ENCODE results near the gene SEMA3C. TPM values are rescaled to one million over a fixed set of nuclear protein-coding genes. Genes with fewer than 3 reads are reported as not detected.

SEMA3C gene
- total RNA-seq, 1 experiment from 2014 or later = 12.2 TPM

DNA sequence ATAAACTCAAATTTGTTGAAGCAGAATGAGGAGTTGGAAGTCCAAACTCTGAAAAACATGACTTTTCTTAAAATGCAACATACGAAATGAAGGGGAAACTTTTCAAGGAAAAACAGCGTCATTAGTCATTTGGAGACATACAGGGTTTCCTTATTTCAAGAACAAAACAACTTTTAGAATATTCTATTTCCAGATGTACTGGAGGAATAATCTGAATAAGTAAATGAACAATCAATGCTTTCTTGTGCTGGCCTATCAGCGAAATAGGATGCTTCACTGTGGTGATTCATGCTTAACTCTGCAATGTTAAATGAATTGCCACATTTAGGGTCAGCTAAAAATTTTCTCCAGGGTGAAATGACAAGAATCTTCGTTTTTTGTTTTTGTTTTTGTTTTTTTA lies 114.3 kb downstream of the SEMA3C start:
- no peak for DNase-seq (ENCODE audit: low spot score)
- in situ Hi-C loops (cut with HindIII; ENCODE audit: low sequenced_read_pairs) = no loop called here

DNA sequence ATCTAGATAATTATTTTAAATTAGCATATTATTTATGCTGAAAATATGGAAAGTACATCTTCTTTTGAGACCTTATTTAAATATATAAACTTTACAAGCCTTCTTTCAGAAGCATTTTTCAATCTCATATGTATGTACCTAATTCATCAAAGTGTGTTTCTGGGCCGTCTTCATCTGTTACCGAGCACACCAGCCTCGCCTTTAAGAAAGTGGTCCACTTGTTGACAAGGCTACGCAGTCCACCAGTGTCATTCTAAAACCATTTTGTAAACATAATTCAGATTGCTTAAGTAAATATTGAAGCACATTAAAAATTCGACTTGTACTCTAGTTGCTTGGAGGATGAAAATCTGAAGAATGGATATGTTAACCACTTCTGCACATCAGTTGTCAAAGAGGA lies 116.3 kb downstream of the SEMA3C start:
- in situ Hi-C loops (cut with HindIII; ENCODE audit: low sequenced_read_pairs) = no loop called here

DNA sequence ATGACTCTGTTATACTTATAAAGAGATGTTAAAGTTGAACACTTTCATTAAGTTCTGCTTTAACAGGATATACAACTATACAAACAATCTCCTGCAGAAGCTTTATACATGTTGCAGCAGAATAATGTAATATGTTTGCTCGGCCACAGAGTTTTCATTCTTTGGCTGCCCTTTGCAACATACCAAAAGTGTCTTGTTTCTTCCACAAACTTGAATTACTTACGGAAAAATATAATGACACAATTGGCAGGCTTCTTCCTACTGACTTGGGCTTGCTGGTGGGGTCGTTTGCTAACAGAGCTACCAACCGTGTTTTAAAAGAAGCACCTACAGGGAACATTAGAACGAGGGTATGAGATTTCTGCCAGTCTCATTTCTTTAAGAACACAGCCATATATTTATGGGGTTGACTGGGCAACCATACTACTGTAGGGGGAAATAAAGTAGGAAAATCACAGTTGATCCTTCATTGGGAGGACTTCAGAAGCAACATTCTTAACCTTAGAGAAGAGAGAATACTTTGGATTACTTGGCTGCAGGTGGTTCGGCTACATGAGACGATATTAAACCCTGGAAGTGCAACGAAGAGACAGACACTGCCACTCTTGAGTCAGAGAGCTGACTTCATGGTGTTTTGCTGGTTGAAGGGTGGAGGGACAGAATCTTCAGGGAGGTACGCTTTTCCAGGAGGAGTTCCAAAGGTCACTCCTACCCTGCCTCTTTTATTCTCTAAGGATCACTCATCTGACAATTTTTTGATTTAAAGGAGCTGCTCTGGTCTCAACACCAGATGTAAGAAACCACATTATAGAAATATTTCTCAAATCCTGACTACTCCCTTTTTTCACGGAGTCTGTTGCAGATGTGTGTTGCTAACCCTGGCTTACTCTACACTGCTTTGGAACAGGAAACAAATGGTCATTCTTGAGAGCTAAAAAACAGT lies 123.9 kb downstream of the SEMA3C start:
- no peak for DNase-seq (ENCODE audit: low spot score)
- in situ Hi-C loops (cut with HindIII; ENCODE audit: low sequenced_read_pairs) = no loop called here

More for the DNA sequence above, 116.3 kb downstream of the SEMA3C start:
- DNase-seq (ENCODE audit: low spot score) = no peak

DNA sequence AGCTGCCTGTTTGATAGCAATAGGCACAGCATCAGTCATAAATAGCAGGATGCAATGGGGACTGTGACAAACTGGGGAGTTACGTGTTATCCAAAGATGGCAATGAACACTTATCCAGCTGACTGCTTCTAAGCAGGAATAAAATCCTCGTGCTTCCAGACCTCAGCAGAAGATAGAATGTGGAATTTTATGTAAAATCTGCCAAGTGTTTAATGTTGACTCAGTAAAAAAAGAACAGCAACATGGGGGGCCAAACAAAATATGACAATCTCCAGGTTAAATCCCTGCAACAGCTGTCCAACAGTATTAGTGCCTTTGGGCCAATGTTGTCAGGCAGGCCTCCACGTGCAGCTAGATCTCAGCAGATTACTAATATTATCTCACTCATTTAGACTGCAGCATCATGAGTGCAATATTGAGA lies 127.3 kb downstream of the SEMA3C start:
- in situ Hi-C loops (cut with HindIII; ENCODE audit: low sequenced_read_pairs) = no loop called here
- DNase-seq (ENCODE audit: low spot score) = no peak

DNA sequence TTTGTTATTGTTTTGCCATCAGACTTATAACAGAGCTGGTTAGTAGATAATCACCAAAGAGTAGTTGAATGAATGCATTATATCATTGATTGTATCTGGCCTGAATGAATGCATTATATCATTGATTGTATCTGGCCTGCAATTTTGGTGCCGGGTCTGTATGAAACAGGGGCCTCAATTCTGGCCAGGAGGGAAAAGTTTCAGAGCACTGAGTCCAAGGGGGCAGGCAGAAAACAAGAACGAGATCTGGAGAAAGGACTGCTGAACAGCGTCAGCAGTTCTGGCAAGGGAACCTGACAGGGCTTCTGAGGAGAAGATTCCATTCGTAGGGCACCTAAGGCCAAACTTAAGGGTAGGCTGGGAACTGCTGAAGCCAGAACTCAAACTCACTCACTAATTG lies 128.0 kb downstream of the SEMA3C start:
- in situ Hi-C loops (cut with HindIII; ENCODE audit: low sequenced_read_pairs) = no loop called here
- DNase-seq (ENCODE audit: low spot score) = no peak

DNA sequence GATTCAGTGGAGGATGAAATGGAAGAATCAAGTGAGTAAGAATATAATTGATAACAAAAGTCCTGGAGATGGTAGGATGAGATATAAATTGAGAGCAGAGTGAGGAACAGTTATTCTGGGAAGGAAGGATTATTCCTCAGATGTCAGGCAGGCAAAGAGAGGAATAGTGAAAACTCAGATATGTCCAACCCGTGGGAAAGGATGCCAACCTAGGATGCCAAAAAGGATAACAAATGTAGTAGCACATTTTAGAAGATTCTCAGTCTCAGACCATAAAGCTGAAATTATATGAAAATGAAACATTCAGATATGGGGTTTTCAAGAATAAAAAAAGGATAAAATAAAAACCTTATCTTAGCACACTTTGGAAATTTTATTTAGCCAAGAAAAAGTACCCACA lies 131.1 kb downstream of the SEMA3C start:
- in situ Hi-C loops (cut with HindIII; ENCODE audit: low sequenced_read_pairs) = no loop called here
- DNase-seq (ENCODE audit: low spot score) = no peak

DNA sequence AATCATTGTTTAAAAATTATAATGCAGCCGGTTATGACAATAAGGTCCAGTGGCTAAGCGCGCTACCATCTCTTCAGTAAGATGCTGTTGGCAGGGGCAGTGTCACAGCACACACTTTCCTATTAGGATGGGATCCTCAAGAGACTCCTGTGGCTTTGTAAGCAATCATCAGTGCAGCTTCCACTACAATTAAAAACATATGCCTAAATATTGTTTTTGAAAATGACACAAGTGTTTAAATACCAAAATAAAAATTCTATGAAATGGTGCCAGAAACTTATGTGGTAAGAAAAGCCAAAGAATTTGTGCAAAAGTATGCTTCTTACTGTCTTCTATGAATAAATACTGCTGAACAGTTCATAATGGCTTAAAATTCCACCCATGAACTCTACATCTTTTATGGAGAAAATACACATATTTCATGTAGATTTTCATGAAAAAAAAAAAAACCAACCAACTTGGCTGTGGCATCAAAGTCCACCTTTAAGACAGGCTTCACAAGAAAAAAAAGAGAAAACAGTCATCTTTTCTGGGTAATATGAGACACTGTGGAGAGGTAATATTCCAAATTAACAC lies 132.8 kb downstream of the SEMA3C start:
- in situ Hi-C loops (cut with HindIII; ENCODE audit: low sequenced_read_pairs) = no loop called here
- DNase-seq (ENCODE audit: low spot score) = no peak

DNA sequence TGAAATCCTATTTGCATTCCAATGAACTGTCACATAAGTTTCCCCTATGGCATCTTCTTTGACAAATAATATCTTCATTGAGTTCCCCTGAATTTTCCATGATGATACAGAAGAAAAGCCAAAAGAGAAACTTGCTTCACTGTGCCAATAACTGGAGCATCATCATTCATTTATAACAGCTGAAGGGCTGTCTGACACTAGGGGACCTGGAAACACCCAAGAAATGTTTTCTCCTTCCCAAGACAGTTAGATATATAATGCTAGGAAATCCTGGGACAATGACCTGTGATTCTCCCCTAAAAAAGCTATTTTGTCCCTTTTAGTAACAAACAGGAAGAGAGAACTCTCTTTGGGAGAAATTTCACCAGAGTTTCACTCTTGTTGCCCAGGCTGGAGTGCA lies 133.6 kb downstream of the SEMA3C start:
- in situ Hi-C loops (cut with HindIII; ENCODE audit: low sequenced_read_pairs) = no loop called here
- no peak for DNase-seq (ENCODE audit: low spot score)

DNA sequence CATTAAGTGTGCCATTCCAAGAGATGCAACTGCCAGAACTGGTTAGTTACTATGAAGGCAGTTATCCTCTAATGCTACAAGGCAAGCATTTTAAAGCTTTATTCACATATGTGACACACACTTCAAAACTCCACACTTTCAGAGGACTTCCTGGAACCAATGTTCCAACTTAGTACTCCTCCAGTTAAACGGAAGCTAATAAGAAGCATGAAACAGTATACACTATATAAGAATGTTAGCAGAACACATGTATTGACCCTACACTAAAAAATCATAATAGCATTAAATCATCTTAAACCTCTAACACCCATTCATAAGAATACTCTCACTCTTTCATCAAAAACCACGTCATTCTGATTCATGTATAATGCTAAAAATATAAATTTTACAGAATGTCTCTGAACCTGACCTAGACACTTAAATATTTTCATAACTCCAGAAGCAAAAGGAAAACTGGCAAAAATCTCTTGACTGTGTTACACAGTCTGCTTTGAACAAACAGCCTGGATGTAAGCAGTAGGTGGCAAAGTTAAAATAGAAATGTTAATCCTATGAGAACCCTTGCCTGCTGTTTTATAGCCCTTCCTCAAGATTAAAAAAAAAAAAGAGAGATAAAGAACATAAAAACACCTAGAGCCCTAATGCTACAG lies 135.0 kb downstream of the SEMA3C start:
- DNase-seq (ENCODE audit: low spot score) = no peak
- in situ Hi-C loops (cut with HindIII; ENCODE audit: low sequenced_read_pairs) = no loop called here

DNA sequence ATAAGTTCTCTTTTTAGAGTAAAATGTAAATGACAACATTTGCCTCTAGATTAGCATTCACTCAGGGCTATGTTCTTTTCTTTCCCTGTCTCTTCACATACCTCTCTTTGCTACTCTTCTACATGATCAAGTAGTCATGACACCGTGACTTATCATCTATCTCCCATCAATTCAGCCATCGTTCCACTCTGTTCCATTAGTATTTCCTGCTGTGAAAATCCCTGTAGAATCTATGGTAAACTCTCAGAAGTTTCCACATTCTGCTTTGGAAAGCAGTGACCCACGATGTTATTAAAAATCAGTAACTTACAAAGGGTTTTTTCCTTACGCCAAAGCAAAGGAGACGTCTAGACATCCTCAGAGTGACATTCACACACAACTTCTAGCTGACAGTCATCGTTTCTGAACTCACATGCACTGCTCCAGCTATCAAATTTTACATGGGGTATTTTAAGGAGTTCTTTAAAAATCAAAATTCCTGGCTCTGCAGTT lies 135.6 kb downstream of the SEMA3C start:
- in situ Hi-C loops (cut with HindIII; ENCODE audit: low sequenced_read_pairs) = no loop called here
- no peak for DNase-seq (ENCODE audit: low spot score)

DNA sequence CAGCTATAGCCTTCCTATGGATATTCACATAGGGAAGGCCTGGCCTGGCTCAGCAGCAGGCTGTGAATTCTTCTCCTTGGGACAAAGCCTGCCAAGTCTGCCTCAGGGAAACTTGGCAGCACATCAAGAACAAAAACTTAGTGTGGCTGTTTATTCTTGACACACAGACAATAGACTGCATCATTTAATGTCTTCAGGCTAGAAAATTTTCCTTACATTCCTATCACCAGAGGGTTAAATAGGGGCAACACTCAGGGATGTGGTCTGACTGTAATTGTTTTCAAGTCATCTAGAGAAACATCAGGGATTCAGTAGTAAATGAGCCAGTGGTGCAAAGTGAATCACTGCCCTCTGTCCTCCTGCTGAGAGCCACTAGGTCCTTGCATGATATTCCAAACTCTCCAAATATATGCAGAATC lies 137.3 kb downstream of the SEMA3C start:
- DNase-seq (ENCODE audit: low spot score) = peak; percentile 47
- in situ Hi-C loops (cut with HindIII; ENCODE audit: low sequenced_read_pairs) = no loop called here

DNA sequence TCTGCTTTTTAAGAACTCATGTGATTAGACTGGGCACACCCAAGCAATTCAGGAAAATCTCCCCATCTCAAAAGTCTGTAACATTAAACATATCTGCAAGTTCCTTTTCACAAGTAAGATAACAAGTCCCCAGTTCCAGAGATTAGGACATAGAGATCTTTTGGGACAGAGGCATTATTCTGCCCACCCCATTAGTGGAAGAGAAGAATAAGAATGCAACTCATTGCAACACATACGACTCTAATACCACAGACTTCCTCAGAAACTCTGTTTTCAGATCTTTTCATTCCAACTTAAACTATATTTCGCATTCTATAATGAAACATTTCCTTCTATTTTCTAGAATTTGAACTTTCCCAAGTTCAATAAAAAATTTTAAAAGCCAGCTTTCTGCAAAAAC lies 137.7 kb downstream of the SEMA3C start:
- in situ Hi-C loops (cut with HindIII; ENCODE audit: low sequenced_read_pairs) = no loop called here
- no peak for DNase-seq (ENCODE audit: low spot score)

DNA sequence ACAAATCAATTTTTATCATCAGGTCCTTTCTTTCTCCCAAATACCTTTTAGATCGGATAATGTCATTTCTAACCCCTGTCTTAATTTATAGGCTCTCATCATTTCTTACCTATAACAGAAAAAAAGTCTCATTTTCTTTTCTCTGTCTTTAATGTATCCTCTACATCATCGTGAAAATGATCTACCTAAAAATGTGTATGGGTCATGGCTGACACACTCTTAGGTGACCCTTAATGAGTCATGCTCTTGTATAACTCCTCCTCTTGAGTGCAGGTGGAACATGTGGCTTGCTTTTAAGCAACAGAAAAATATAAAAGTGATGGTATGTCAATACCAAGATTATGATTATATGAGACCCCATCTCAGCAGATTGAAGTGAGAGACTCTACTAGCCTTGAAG lies 139.4 kb downstream of the SEMA3C start:
- in situ Hi-C loops (cut with HindIII; ENCODE audit: low sequenced_read_pairs) = no loop called here
- DNase-seq (ENCODE audit: low spot score) = no peak

DNA sequence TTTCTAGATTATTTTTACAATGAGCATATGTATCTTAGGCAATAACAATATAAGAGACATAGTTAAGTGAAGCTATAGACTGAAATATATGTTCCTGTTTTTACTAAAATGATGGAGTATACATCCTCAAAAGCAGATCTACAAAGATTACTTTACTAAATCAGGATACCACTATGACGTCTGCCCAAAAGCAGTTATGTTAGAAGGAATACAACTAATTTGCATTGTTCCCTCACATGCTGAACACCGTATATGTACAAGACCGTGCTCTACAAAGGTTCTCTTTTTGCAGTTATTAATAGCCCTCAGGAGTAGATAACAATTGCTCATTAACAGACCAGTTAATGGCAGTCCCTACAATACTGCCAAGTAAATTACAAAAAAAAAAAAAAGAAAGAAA lies 143.0 kb downstream of the SEMA3C start:
- no peak for DNase-seq (ENCODE audit: low spot score)
- in situ Hi-C loops (cut with HindIII; ENCODE audit: low sequenced_read_pairs) = no loop called here

DNA sequence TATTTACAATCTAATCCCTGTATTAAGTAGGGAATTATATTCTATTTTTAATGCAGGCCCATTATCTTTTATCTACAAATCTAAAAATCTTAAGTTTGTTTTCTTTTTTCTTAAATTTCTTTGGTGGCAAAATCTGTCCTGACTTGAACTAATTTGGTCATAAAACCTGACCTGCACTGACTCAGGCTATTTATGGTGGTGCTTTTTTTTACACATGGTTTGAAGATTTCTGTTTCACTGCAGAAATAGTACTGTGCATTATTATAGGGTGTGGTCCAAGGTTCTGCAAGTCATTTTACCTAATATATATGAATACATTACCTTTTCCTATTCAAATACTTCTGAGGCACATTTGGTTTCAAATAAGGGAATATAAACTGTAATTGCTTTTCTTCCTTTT lies 143.4 kb downstream of the SEMA3C start:
- no peak for DNase-seq (ENCODE audit: low spot score)
- in situ Hi-C loops (cut with HindIII; ENCODE audit: low sequenced_read_pairs) = no loop called here

DNA sequence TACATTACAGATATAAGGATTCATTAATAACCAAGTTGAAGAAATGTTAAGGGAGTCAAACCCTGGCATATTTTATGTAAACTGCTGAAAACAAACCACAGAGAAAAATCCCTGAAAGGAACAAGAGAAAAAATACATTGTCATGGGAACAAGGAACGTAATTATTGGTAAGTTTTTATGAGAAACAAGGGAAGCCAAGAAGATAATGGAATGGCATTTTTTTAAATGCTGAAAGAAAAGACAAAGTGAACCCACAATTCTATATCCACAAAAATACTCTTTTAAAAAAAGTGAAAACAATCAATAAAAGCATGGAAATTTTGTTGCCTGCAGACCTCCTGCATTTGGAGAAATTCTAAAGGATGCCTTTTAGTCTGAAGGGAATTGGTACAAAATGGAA lies 144.0 kb downstream of the SEMA3C start:
- in situ Hi-C loops (cut with HindIII; ENCODE audit: low sequenced_read_pairs) = no loop called here
- no peak for DNase-seq (ENCODE audit: low spot score)

DNA sequence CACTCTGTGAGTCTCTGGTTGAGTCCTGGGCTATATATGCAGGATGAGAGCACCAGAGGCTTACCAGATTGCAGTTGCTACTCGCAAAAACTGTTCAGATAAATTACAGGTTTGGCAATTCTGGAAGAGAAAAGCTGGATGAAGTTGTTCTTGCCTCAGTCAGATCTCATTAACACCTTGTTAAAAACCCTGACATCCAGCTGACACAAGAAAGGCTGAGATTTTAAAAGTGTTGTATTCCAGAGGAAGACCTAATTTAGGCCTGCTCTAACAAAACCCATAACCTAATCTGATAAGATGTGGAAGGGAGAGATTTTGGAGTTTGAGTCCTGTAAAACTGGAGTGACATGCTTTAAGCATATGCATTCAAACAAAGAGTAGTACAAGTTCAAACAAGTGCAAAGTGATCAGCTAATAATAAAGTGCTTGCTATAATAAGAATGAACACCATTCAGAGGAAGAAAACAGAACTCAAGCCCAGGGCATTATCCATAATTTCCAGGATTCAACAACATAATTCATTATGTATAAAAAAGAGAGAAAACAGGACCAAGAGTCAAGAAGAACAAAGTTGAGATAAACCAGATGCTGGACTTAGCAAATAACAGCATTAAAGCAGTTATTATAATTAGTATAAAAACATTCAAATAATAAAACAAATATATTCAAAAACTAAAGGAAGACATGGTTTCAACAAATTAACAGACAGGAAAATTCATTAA lies 144.9 kb downstream of the SEMA3C start:
- no peak for DNase-seq (ENCODE audit: low spot score)
- in situ Hi-C loops (cut with HindIII; ENCODE audit: low sequenced_read_pairs) = no loop called here

DNA sequence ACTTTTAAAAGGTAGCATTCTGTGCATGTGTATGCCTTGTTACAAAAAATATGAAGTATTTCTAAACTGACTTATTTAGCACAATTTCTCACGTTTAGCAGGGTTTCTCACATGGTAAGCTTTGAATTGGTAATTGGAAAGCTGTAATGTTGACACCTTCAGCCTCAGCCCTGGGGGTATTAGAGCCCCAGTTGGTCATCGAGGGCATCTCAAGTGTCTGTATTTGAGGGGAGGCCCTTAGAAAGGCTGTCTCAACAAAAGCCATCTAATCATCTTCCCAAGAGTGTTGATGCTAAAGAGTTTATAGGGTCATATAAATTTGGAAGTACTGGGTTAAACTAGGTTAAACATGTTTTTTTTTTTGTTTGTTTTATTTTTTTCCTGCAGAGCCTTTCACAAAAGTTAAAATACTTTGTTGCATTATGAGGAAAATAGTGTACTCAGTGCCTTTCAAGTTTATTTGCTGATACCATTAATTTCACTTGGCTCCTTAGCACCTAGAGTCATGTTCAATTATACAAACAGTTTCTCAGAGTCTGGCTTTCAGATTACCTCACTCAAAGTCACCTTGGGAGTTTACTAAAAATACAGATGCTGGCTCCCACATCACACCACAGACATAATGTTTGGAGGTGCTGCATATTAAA lies 146.4 kb downstream of the SEMA3C start:
- in situ Hi-C loops (cut with HindIII; ENCODE audit: low sequenced_read_pairs) = no loop called here
- DNase-seq (ENCODE audit: low spot score) = no peak

DNA sequence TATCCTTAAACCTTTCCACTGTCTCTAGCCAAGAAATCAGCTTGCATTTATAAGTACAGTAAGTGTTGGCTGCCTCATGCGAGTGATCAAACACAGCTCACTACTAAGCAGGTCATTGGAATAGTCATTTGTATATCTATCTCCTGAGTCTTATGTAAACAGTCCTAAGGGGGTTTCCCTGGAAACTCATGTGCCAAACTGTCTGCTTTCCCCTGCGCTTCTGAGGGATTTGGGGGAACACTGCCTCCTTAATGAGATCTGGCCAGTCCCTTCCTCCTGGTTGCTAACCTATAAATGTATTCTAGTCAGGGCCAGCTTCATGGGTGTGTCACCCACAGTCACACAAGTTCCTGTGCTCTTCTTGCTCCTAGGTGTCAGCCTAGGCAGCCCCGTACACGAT lies 147.3 kb downstream of the SEMA3C start:
- in situ Hi-C loops (cut with HindIII; ENCODE audit: low sequenced_read_pairs) = no loop called here
- DNase-seq (ENCODE audit: low spot score) = no peak
